ENCODE measurements around the gene RHBDD2. TPM values are rescaled to one million over a fixed set of nuclear protein-coding genes. Genes with fewer than 3 reads are reported as not detected.

The RHBDD2 gene
- polyA plus RNA-seq, 1 experiment = 34.9 TPM

GRCh38 chr7:75884476-75884875 lies 5.6 kb downstream of the RHBDD2 start:
- Histone ChIP-seq H3K4me3 (ENCODE audit: low read depth, low read length) (no peak overlapping the region), H3K27me3 (ENCODE audit: control insufficient read depth, insufficient read depth, low read length) (no peaks in the 10 kb centered on the region), H3K9me3 (ENCODE audit: control insufficient read depth, insufficient read depth, low read length) (no peaks in the 10 kb centered on the region), H3K27ac (ENCODE audit: low read depth, low read length) (no peak overlapping the region)
- ChIA-PET POLR2A (no interaction called here), CTCF (no interaction called here)
- no peak for TF ChIP-seq CTCF (IDR thresholded peaks at IDR 0.05; ENCODE audit: low read depth, low read length)
- DNase-seq (ENCODE audit: low read depth, low spot score) = no peak

- POLR2A ChIA-PET = no interaction called here
- no peaks in the 10 kb centered on the region for H3K27me3 ChIP-seq (ENCODE audit: control insufficient read depth, insufficient read depth, low read length)
- DNase-seq (ENCODE audit: low read depth, low spot score) = no peak
- no peak for TF ChIP-seq CTCF (IDR thresholded peaks at IDR 0.05; ENCODE audit: low read depth, low read length)
- no peak overlapping the region for H3K4me3 ChIP-seq (ENCODE audit: low read depth, low read length)
- H3K9me3 ChIP-seq (ENCODE audit: control insufficient read depth, insufficient read depth, low read length) = no peaks in the 10 kb centered on the region
- H3K27ac ChIP-seq (ENCODE audit: low read depth, low read length) = no peak overlapping the region
- CTCF ChIA-PET = interaction anchor here (0.6 kb wide), 1 partner anchor 109 kb away, joined by 3 read pairs; no protein-coding TSS in a partner anchor
These were observed 6.2 kb downstream of the RHBDD2 start for GRCh38 chr7:75885036-75885435.

GRCh38 chr7:75887669-75888369 lies 9.0 kb downstream of the RHBDD2 start:
- Histone ChIP-seq H3K27ac (ENCODE audit: low read depth, low read length) (no peak overlapping the region), H3K4me3 (ENCODE audit: low read depth, low read length) (no peak overlapping the region), H3K9me3 (ENCODE audit: control insufficient read depth, insufficient read depth, low read length) (no peaks in the 10 kb centered on the region), H3K27me3 (ENCODE audit: control insufficient read depth, insufficient read depth, low read length) (no peaks in the 10 kb centered on the region)
- ChIA-PET CTCF (no interaction called here), POLR2A (no interaction called here)
- no peak for TF ChIP-seq CTCF (IDR thresholded peaks at IDR 0.05; ENCODE audit: low read depth, low read length)
- no peak for DNase-seq (ENCODE audit: low read depth, low spot score)

- H3K27ac ChIP-seq (ENCODE audit: low read depth, low read length) = no peak overlapping the region
- no peaks in the 10 kb centered on the region for H3K27me3 ChIP-seq (ENCODE audit: control insufficient read depth, insufficient read depth, low read length)
- POLR2A ChIA-PET = interaction anchor here (0.7 kb wide), 1 partner anchor 9 kb away, joined by 4 read pairs; no protein-coding TSS in a partner anchor
- no peak for TF ChIP-seq CTCF (IDR thresholded peaks at IDR 0.05; ENCODE audit: low read depth, low read length)
- H3K4me3 ChIP-seq (ENCODE audit: low read depth, low read length) = no peak overlapping the region
- H3K9me3 ChIP-seq (ENCODE audit: control insufficient read depth, insufficient read depth, low read length) = no peaks in the 10 kb centered on the region
- DNase-seq (ENCODE audit: low read depth, low spot score) = no peak
- CTCF ChIA-PET = no interaction called here
These were observed 9.8 kb downstream of the RHBDD2 start for GRCh38 chr7:75888464-75889222.

- TF ChIP-seq CTCF (IDR thresholded peaks at IDR 0.05; ENCODE audit: low read depth, low read length) = no peak
- CTCF ChIA-PET = no interaction called here
- Histone ChIP-seq H3K27me3 (ENCODE audit: control insufficient read depth, insufficient read depth, low read length) (no peaks in the 10 kb centered on the region), H3K27ac (ENCODE audit: low read depth, low read length) (no peak overlapping the region), H3K4me3 (ENCODE audit: low read depth, low read length) (no peak overlapping the region), H3K9me3 (ENCODE audit: control insufficient read depth, insufficient read depth, low read length) (no peaks in the 10 kb centered on the region)
- DNase-seq (ENCODE audit: low read depth, low spot score) = no peak
- POLR2A ChIA-PET = interaction anchor here (0.6 to 1.2 kb wide), 3 partner anchors 9 to 18 kb away, joined by 3 to 4 read pairs (median 3); partner anchors contain the start of gene RHBDD2
These were observed 10.5 kb downstream of the RHBDD2 start for GRCh38 chr7:75889223-75889825.

Data from AG04450 (cell line).